ENCODE data around the gene CDH4.

GRCh38 chr20:61429458-61430227 lies 177.6 kb downstream of the CDH4 start:
- TF ChIP-seq ZFX (CRISPR knock-in tag; IDR thresholded peaks at IDR 0.05) (no peak), SMC3 (conservative IDR thresholded peaks at IDR 0.05; ENCODE audit: insufficient read depth, low read depth, low read length) (no peak), MTF1 (CRISPR knock-in tag; IDR thresholded peaks at IDR 0.05; ENCODE audit: borderline replicate concordance) (no peak)
